ENCODE results near the gene SOX5.

The SOX5 gene

DNA sequence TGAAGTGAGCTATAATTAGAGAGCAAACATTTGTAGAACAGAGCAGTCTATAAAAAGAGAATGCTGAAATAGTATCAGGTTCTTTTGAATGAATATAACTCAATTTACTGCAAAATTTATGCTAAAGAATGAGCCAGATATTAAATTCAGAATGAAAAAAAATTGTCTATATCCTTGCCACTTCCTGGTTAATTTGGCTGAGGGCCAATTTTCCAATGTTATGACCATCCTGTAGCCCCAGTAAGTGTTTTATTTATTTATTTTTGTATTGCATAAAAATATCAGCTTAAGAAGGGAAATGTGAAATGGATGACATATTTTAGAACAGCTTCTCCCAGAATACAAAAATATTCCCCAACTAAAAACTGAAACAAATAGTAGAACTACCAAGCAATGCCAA, 263.4 kb downstream of the SOX5 start:
- no peak for DNase-seq (ENCODE audit: low read depth)

DNA sequence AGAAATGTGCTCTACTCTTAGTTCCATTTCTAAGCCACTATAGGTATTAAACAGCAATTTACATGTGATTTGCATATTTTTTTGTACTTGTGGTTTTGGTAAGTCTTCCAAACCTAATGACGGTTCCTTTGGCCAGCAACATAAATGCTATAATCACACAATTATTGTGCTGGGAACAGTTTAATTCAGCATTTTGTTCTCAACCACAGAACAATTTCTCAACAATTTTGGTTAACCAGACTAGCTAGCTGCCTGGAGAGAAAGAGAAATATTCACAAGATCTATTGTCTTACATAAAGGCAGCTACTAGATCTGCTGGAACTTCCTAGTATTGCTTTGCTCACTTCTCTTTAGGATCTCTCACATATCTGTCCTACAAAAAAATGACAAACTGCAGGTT, 265.3 kb downstream of the SOX5 start:
- no peak for DNase-seq (ENCODE audit: low read depth)

DNA sequence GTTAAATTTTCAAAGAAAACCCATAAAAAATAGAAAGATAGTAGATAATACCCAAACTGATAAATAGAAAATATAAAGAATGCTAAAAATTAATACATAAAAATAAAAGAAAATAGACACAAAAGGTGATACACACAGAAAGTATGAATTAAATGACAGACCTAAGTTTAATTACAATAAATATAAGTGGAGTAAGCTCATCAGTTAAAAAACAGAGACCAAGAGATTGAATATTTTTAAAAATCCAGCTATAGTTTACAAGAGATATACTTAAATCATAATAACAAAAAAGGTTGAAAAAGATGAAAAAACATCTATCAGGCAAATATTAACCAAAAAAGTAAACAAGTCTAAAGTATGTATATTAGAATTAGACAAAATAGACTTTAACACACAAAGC, 268.2 kb downstream of the SOX5 start:
- DNase-seq (ENCODE audit: low read depth): no peak

DNA sequence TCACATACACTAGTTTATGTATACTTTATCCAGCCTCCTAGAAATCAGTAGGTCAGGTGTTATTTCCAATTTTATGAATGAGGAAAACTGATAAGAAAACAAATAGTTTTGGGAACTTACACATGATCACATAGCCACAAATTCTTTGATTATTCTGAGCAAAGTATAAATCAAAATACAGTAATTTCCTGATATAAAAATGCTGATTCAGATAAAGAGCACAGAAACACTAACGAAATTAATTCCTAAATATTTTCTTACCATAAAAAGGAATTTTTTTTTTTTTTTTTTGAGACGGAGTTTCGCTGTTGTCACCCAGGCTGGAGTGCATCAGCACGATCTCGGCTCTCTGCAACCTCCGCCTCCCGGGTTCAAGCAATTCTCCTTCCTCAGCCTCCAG, 275.4 kb downstream of the SOX5 start:
- DNase-seq (ENCODE audit: low read depth): no peak

DNA sequence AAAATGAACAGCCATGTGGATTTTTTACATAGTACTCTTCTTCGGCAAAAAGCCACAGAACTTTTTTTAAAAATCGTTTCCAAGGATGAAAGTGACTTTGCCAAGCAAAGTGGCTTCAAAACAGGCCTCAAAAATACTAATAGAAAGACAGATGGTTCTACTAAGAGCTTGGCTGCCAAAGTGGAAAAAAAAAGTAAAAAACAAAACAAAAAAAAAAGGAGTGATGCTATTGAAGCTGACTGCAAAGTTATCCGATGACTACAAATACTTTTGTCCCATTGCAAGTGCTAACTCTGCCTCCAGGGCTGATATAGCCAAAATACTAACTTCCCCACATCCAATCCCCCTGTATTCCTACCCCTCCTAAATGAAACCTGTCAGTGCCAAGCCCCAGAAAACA, 277.6 kb downstream of the SOX5 start:
- no peak for DNase-seq (ENCODE audit: low read depth)

DNA sequence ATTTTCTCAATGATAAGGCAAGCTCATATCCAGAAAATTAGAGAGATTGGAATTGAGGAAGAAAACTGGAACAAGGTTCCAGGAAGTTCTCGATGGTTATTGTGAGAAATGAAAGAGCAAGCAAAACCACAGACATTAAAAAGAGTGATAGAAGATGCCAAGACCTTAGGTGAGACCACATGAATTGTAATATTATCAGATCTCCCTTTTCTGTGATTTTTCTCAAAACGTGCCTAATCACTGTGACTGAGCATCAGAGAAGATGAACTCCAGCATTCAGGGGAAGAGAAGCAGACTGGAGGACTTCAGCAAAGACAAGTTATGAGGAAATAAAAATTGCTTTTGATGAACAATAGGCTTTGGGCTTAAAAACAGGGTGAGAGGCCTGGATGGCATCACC, 278.8 kb downstream of the SOX5 start:
- no peak for DNase-seq (ENCODE audit: low read depth)

DNA sequence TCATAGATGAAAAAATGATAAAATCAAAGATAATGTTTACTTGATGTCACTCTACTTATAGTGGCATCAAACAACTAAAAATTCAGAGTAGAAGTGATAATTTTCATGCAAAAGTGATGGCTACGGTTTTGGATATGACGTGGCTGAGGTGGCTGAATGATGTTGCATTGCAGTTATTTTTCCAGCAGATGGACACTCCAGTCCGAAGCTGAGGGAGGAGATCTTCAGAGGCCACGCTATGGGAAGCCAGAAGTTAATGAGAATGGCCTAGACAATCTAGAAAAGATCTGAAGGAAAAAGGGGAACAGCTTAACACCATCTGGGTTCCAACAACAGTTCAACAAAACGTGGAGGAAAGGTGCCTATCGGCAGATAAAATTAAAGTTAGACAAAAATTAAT, 279.8 kb downstream of the SOX5 start:
- DNase-seq (ENCODE audit: low read depth): no peak

DNA sequence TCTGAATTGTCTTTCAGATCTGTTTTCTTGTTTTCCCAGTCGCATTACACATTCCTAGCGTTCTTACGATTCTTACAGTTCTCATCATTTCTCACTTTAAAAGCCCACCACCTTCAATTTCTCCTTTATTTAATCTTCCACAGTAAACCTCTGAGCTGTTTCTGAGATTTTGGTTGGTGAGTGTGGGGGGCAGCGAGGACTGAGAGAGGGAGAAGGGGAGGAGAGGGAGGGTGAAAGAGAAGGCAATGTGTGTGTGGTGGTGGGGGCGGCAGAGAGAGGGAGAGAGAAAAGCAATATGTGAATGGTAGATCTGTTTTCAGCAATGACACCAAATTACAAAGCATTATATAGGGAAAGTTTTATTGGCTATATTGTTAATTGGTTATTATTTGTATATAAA, 282.6 kb downstream of the SOX5 start:
- no peak for DNase-seq (ENCODE audit: low read depth)

DNA sequence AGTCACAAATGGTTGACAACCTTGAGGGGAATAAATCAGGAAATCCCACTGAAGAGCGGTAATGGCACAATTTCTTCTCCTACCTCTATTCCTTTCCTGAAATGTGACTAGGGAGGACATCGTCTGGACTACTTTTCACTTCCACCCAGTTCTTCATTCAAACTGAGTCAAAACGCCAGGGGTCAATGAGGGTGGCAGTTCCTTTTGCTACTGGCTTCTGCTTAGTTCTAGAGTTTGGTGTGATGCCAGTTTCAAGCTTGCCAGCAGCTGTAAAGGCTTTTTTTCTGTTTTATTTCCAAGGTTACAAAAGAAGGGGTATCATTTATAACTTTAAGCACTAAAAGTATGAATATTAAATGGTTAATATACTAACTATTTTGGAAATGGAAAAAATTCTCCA, 286.5 kb downstream of the SOX5 start:
- DNase-seq (ENCODE audit: low read depth): no peak

DNA sequence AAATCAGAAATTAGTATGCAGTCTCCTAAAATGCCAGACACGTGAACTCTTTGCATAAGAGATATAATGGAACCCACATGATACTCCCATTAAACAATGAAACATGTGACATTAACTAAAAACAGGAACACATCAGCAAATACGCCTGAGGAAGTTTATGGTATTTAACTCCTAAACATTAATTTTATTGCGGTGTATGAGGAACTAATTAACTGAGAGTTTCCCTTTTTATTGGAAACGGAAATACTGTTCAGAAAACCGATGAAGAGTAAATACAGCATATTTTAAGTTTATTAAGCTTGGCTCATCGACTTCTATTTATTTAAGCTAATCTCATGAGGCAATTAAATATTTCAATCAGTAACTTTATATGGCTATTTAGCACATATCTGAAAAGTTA, 290.3 kb downstream of the SOX5 start:
- DNase-seq (ENCODE audit: low read depth): no peak

DNA sequence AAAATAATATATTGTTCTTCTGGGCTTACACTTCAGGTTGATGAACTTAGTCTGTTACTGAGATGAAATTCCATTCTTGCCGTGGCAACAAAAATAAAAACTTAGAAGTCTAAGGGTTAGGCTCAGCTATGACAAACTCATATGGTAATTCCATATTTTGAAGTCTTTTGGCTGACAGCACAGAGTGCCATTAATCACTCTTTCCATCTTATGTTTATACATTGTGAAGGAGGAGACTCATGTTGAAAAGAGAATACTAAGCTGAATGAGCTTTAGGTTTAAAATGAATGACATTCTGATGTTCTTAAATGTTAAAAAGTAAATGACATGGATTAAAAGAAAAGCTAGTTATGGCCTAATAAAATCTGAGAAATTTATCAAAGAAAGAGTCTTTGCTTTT, 291.9 kb downstream of the SOX5 start:
- DNase-seq (ENCODE audit: low read depth): no peak

DNA sequence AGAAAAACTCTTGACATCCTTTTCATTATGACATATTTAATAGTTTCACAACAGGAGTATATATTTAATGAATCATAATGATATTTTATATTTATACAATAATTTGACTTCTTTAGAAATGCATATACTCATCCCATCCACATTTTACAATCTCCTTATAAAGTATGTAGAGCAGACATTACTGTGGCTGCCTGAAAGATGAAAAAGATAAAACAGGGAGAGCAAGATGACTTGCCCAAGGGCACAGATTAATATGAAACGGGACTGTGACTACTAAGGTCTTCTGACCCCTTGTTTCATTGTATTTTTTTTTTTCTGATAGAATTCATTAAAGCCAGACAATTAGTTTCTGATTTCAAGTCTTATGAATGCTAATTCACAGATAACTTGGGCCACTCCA, 293.6 kb downstream of the SOX5 start:
- no peak for DNase-seq (ENCODE audit: low read depth)

DNA sequence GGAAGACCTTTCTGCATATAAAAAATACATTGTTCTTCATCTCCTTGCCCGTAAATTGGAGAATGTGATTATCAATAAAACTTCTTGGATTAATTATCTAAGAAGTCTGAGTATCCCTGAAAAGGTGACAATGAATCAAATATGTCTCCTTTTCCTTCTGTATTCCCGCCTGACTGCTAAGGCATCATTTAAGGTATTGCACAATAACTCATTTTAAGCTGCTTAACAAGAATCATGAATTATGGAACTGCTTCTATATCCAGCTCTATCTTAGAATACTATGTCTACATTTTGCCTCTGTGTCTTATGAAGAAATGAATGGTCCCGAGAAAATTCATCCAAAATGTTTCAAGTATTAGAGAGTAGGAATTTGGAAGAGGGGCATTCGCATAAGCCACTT, 294.4 kb downstream of the SOX5 start:
- DNase-seq (ENCODE audit: low read depth): no peak

DNA sequence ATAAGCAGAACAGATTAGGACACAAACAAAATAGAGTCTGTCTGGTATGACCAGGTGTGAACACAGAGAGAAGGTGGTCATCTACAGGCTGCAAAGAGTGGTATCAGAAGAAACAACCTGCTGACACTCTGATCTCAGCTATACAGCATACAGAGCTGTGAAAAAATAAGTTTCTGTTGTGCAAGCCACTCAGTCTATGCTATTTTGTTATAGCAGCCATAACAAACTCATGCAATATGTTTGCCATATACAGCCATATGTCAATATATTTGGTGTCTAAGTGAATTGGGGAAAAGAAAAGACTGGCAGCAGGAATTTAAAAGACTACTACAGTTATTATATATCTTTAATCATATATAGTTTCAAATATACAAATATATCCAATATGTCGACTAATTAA, 300.9 kb downstream of the SOX5 start:
- DNase-seq (ENCODE audit: low read depth): no peak

DNA sequence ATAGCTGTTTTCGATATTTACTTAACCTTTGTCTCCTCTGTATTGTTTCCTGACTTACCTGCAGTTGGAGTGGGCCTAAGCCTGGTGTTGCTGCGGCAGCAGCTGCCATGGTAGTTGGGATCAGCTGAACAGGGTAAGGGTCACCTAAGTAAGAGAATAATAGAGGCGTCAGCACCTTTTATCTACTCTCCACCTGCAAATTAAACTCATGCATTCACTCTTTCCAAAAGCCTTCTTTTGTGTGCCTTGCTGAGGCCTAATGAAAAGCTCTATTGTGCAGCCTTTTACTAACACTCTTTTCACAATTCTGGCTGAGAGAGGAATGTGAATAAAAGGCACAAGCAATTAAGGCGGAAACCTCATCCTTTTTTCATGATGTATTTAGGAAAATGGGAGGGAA, 308.7 kb downstream of the SOX5 start:
- DNase-seq (ENCODE audit: low read depth): no peak

DNA sequence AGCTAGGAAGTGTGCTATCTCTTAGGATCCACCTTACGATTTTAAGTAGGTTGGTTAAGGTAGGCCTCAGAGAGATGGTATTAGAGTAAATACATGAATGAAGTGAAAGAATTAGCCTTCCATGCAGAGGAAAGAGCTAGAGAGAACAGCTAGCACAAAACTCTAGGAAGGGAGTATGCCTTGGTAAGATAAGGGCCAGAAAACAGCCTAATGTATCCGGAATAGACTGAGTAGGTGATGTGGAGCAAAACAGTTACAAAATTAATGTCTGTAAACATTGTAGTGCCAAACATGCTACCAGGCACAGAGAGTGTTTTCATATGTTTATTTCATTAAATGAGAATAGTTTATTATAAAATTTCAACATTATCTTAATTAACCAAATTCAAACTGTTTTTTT, 315.1 kb downstream of the SOX5 start:
- no peak for DNase-seq (ENCODE audit: low read depth)

DNA sequence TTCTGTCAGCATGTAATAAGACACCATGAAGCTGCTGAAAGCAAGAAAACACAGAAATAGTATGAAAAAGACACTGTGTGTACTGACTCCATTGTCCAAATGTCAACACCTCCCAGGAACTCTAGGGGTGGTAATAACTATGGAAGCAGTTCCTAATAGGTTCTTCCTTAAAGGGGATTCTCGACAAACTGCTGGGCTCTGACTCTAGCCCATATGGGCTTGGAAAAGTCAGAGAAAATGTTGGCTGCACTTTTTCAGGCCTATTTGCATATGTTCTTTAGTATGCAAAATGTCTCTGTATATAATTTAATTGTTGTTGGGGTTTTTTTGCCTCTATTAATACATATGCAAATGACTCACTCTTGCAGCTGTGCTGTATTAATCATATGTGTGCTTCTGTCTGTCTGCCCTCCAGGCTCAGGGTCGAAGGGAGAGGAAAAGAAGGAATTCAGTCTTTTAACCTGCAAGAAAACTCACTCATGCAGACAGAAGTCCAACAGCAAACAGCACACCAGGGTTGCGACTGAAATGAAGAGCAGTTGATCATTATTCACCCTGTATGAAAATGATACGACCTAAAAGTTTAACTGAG, 317.6 kb downstream of the SOX5 start:
- DNase-seq (ENCODE audit: low read depth): no peak

DNA sequence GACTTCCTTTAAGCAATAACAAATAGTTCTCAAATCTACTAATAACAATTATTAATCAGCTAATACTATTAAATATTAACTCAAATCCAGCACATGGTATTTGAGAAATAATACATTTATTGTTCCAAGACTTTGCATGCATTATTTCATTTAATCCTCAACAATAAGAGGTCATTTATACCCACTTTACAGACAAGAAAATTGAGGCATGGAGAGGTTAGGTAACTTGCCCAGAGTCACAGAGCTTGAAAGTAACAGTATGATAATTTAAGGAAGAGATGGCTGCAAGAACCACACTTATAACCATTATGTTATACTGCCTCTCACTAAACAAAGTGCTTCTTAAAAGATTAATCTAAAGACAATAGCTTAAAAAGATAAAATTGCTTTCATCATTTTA, 318.9 kb downstream of the SOX5 start:
- DNase-seq (ENCODE audit: low read depth): no peak

DNA sequence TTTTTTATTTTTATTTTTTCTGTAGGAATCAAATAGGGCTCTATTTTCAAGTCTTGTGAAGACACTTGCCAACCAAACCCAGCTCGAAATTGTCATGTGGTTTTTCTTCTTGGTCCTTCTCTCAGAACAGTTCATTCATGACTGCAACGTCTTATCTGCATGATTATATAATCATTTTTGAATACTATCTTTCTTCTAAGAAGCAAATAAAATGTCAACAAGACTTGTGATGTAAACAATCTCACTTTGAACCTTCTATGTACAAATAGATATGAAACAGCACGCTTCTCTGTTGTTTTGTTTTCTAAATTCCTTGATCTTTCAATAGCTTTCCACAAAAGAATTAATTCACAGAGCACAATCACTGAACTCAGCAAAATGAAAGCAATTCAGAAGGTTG, 320.7 kb downstream of the SOX5 start:
- no peak for DNase-seq (ENCODE audit: low read depth)

DNA sequence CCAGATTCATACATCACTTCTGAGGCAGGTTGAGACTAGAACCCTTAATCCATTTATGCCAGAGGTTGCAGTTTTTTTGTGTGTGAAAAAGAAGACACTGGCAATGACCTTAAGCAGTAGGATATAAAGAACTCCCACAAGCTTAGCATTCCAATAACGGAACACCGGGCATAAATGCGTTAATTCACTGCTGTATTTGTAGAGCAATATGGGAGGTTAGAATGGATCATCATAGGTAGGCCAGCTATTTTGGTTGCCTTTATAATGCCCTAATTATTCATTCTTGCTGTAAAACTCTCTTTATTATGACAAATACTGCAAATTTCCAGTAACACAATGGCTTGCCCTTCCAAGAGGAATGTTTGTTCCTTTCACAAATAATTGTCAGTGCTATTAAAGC, 322.7 kb downstream of the SOX5 start:
- no peak for DNase-seq (ENCODE audit: low read depth)

DNA sequence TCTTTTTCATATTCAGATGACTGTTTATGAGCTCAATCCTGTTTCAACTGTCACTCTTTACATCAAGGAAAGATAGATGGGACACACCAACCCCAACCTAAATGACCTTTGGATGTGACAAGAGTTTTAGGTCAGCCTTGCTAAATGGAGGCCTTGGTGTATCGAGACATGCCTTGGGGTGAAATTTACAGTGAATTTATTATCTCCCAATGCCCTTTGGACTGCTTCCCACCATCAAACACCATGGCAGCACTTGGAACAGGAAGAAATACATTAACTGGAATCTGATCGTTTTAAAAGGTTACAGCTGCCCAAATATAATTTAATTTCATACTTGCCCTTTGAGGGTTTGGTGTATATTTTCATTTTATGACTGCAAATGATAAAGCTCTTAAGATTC, 327.6 kb downstream of the SOX5 start:
- no peak for DNase-seq (ENCODE audit: low read depth)

DNA sequence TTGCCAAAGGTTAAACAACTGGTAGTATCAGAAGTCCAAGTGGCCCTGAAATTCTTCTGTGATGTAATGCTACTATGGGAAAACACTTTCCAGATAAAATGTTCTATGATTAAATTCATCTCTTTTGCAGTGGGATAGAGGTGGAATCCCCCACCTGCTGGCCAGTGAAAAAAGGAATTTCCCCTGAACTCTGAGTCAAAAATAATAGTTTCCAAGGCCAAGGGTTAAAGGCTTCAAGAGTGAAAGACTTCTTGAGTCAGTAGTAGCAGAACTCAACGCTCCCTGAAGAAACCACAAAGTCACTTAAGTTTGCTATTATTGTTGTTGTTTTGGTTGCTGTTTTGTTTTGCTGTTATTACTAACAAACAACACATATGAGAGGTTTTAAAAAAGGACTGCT, 330.8 kb downstream of the SOX5 start:
- DNase-seq (ENCODE audit: low read depth): no peak

DNA sequence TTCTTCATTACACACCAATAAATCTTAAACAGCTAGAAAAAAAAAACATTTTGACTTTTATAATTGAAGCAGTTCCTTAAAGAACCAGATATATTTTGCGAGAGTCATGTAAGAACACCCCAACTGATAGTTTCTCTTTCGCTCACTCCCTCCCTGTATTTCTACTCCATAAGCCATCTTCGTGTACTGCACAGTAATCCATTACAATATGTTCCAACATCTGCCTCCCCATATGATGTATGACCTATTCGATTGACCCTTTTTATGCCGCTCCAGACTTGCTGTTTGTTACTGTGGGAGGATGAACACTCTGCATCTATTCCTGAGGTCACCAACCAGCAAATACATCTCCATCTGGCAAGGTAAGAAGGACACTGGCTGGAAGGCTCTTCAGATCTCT, 331.7 kb downstream of the SOX5 start:
- DNase-seq (ENCODE audit: low read depth): no peak

DNA sequence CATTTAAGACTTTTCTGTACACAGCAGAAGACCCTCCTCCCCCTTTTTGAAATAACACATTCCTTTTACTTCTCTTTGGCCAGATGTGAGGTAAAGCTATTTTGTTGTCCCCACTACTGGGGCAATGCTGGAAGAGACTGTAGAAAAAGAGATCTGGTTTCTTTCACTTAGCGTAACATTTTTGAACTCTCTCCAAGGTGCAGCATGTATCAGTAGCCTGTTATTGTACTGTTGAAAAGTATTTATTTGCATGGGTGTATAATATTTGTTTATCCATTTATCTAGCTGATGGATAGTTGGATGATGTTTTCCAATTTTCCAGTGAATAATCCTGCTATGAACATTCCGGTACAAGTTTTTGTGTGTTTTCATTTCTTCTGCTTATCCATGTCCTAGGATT, 335.2 kb downstream of the SOX5 start:
- no peak for DNase-seq (ENCODE audit: low read depth)

DNA sequence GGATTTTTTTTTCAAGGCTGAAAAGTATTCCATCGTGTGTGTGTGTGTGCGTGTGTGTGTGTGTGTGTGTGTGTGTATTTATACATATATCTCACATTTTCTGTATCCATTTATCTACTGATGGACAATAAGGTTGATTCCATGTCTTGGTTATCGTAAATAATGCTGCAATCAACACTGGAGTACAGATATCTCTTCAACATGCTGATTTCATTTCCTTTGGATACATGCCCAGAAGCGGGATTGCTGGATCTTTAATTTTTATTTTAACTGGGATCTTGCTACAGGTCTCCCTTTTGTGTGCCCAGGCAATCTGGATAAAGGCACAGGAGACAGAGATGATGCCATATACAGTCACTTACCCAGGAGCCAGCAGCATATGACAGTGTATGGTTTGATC, 338.1 kb downstream of the SOX5 start:
- no peak for DNase-seq (ENCODE audit: low read depth)

Measured in T follicular helper cell (primary cell).